ENCODE data around the gene LDHAL6A.
"Not testable (repeated sequence)": the region's sequence is repeated elsewhere in the genome, so short reads cannot be mapped to it uniquely, and the experiment has no call there.

The LDHAL6A gene

DNA sequence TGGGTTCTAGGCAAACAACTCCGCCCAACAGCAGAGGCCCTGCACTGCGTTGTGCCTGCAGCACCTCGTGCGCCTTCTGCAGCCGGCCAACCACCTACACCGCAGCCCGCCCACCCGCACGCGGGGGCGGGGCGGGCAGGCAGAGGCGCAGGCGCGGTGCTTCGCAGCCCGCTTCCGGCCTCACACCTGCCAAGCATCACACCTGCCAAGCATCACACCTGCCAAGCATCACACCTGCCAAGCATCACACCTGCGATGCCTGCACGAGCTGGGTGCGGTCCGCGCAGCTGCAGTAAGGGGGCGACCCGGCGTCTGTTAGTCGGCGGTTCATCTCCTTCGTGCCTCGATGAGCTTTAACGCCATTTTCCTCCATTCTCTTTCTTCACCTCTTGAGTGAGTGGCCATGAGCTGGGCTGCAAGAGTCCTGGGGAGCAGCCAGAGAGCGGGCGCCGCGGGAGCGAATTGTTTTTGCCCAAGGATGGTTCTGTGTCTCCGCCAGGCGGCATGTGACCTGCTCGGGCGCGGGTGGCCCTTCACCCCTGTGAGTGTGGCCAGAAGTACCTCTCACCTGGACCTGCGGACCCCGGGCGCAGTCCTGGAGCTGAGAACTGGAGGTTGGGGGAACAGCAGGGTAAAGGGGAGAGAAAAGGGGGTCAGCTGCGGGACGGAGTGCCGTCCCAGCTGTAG lies at the start of gene LDHAL6A:
Gene LDHAL6A (plus strand): TSS at position 171 of the 687 bp plus-strand sequence. CDS start 825 bp downstream, outside the sequence.
- DNase-seq (ENCODE audit: extremely low spot score), result no peak
- no peak for TF ChIP-seq CTCF (IDR thresholded peaks at IDR 0.05; ENCODE audit: control extremely low read depth, extremely low read depth, low read depth, missing control alignments)
- ChIA-PET POLR2A (no interaction called here), CTCF (interaction anchor here (1.4 to 1.5 kb wide), 2 partner anchors 12 to 71 kb away, joined by 3 to 4 read pairs; no protein-coding TSS in a partner anchor)

- DNase-seq (ENCODE audit: extremely low spot score); POLR2A ChIA-PET; CTCF ChIA-PET: not testable (repeated sequence)
Measured at GRCh38 chr11:18407400-18407799, 48.3 kb upstream of the LDHAL6A start.

- no peak for DNase-seq (ENCODE audit: extremely low spot score)
- CTCF ChIA-PET, result interaction anchor here (0.9 to 2.8 kb wide), 4 partner anchors 10 to 322 kb away, joined by 3 to 8 read pairs (median 3); no protein-coding TSS in a partner anchor
- TF ChIP-seq CTCF (IDR thresholded peaks at IDR 0.05; ENCODE audit: control extremely low read depth, extremely low read depth, low read depth, missing control alignments), result no peak
- POLR2A ChIA-PET, result interaction anchor here (0.6 kb wide), 1 partner anchor 10 kb away, joined by 8 read pairs; no protein-coding TSS in a partner anchor
Measured at GRCh38 chr11:18408558-18409291, 46.9 kb upstream of the LDHAL6A start.

DNA sequence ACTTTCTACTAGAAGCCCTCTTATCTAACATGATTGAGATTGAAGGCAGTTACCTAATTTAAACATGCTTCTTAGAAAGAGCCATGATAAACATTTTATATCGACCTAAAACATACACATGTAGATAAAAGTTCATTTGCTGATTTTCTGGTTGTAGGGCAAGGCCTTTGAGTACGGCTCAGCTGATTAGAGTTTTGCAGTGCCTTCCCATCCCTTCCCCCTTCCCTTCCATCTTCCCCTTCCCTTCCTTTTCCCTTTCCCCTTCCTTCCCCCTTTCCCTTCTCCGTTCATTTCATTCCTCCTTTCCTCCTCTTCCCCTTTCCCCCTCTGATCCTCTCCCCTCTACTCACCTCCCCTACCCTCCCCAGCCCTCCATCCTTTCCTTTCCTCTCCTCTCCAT lies 39.2 kb upstream of the LDHAL6A start:
- ChIA-PET CTCF (interaction anchor here (1.0 kb wide), 1 partner anchor 11 kb away, joined by 3 read pairs; no protein-coding TSS in a partner anchor), POLR2A (no interaction called here)
- no peak for DNase-seq (ENCODE audit: extremely low spot score)
- TF ChIP-seq CTCF (IDR thresholded peaks at IDR 0.05; ENCODE audit: control extremely low read depth, extremely low read depth, low read depth, missing control alignments), result no peak

DNA sequence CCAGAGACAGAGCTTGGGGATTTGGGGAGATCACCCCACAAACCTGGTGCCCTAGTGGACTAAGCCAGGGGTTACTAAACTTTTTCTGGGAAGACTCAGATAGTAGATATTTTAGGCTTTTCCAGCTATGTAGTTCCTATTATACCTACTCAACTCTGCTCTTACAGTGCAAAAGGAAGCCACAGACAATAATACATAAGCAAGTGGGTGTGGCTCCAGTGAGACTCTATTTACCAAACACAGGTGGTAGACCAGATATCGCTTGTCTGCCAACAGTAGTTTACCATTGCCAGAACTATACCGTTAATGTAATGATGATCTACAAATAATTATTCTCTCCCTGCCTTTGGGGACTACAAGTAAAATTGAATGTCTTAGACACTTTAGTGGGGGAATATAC lies 36.6 kb upstream of the LDHAL6A start:
- no peak for DNase-seq (ENCODE audit: extremely low spot score)
- ChIA-PET POLR2A (no interaction called here), CTCF (interaction anchor here (1.5 kb wide), 1 partner anchor 9 kb away, joined by 6 read pairs; no protein-coding TSS in a partner anchor)
- no peak for TF ChIP-seq CTCF (IDR thresholded peaks at IDR 0.05; ENCODE audit: control extremely low read depth, extremely low read depth, low read depth, missing control alignments)

GRCh38 chr11:18420067-18420466 lies 35.6 kb upstream of the LDHAL6A start:
- POLR2A ChIA-PET, result no interaction called here
- CTCF ChIA-PET, result interaction anchor here (1.5 kb wide), 1 partner anchor 10 kb away, joined by 6 read pairs; no protein-coding TSS in a partner anchor
- no peak for TF ChIP-seq CTCF (IDR thresholded peaks at IDR 0.05; ENCODE audit: control extremely low read depth, extremely low read depth, low read depth, missing control alignments)
- DNase-seq (ENCODE audit: extremely low spot score), result no peak

DNA sequence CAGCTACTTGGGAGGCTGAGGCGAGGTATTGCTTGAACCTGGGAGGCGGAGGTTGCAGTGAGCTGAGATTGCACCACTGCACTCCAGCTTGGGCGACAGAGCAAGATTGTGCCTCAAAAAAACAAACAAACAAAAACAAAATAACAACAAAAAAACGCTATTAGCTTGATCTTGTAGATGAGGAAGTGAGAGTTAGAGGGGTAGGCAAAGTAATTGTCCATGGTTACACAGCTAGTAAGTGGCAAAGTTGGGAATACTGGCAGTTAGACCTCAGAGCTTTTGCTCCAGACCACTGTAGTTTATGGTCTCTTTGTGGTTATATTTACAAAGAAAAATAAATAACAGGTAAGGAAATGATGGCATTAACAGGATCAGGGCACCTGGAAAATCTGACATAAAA lies 28.4 kb upstream of the LDHAL6A start:
- DNase-seq (ENCODE audit: extremely low spot score), result no peak
- POLR2A ChIA-PET, result no interaction called here
- CTCF ChIA-PET, result interaction anchor here (0.9 to 3.2 kb wide), 3 partner anchors 11 to 91 kb away, joined by 3 to 12 read pairs (median 3); no protein-coding TSS in a partner anchor
- TF ChIP-seq CTCF (IDR thresholded peaks at IDR 0.05; ENCODE audit: control extremely low read depth, extremely low read depth, low read depth, missing control alignments), result no peak
